ENCODE measurements around the gene ZFAND3. TPM values are rescaled to one million over a fixed set of nuclear protein-coding genes. Genes with fewer than 3 reads are reported as not detected.

Gene ZFAND3
- polyA plus RNA-seq, 1 donor (not counting 4 experiments of a cell fraction or from before 2014, with no cell fraction given) = 19.6 TPM

- Histone ChIP-seq H3K36me3 (ENCODE audit: control insufficient read depth in 2 of 2, extremely low read depth in 1 of 2, insufficient read depth in 2 of 2, low read length in 2 of 2) (no peaks in the 10 kb centered on the region), H3K9me3 (ENCODE audit: control insufficient read depth, low read depth, low read length) (no peaks in the 10 kb centered on the region), H3K9ac (ENCODE audit: control insufficient read depth, extremely low read depth, insufficient read depth, low read length) (no peak overlapping the region), H3K4me2 (ENCODE audit: control insufficient read depth, extremely low read depth, insufficient read depth, low read depth, low read length) (no peak overlapping the region), H3K27me3 (ENCODE audit: control insufficient read depth, extremely low read depth, insufficient read depth, low read length) (no peaks in the 10 kb centered on the region), H3K79me2 (ENCODE audit: control insufficient read depth, insufficient read depth, low read length) (no peaks in the 10 kb centered on the region), H3K4me3 (ENCODE audit: control insufficient read depth in 2 of 3, extremely low read depth in 1 of 3, insufficient read depth in 2 of 3, low read depth in 1 of 3, low read length in 3 of 3) (no peak overlapping the region), H4K20me1 (ENCODE audit: control insufficient read depth, extremely low read depth, insufficient read depth, low read length) (no peaks in the 10 kb centered on the region), H2AFZ (ENCODE audit: control insufficient read depth, low read length) (no peak overlapping the region), H3K9me1 (ENCODE audit: control insufficient read depth, extremely low read depth, insufficient read depth, low read length) (no peaks in the 10 kb centered on the region), H3K4me1 (ENCODE audit: control insufficient read depth, extremely low read depth, insufficient read depth, low read length) (no peaks in the 10 kb centered on the region), H3K27ac (ENCODE audit: control insufficient read depth, insufficient read depth, low read length) (no peak overlapping the region)
- DNase-seq (ENCODE audit: low read depth, low spot score) (no peak), FAIRE-seq (no peak)
- TF ChIP-seq CTCF (optimal IDR thresholded peaks at IDR 0.05 in 1 of 3, IDR thresholded peaks at IDR 0.05 in 1 of 3, conservative IDR thresholded peaks at IDR 0.05 in 1 of 3; ENCODE audit: extremely low read depth in 1 of 3, insufficient read depth in 2 of 3, low read length in 3 of 3) (no peak), EZH2 (IDR thresholded peaks at IDR 0.05; ENCODE audit: low read length) (no peak)
- dilution Hi-C loops (cut with MboI; ENCODE audit: extremely low pct_ligation_motif_present, low sequenced_read_pairs) = no loop called here
Measured at GRCh38 chr6:38168699-38169098, 349.2 kb downstream of the ZFAND3 start.

- Histone ChIP-seq H4K20me1 (ENCODE audit: control insufficient read depth, extremely low read depth, insufficient read depth, low read length) (no peaks in the 10 kb centered on the region), H3K36me3 (ENCODE audit: control insufficient read depth in 2 of 2, extremely low read depth in 1 of 2, insufficient read depth in 2 of 2, low read length in 2 of 2) (no peaks in the 10 kb centered on the region), H3K79me2 (ENCODE audit: control insufficient read depth, insufficient read depth, low read length) (no peaks in the 10 kb centered on the region), H3K4me2 (ENCODE audit: control insufficient read depth, extremely low read depth, insufficient read depth, low read depth, low read length) (no peak overlapping the region), H3K27me3 (ENCODE audit: control insufficient read depth, extremely low read depth, insufficient read depth, low read length) (no peaks in the 10 kb centered on the region), H3K4me1 (ENCODE audit: control insufficient read depth, extremely low read depth, insufficient read depth, low read length) (no peaks in the 10 kb centered on the region), H2AFZ (ENCODE audit: control insufficient read depth, low read length) (no peak overlapping the region), H3K27ac (ENCODE audit: control insufficient read depth, insufficient read depth, low read length) (no peak overlapping the region), H3K9me3 (ENCODE audit: control insufficient read depth, low read depth, low read length) (no peaks in the 10 kb centered on the region), H3K4me3 (ENCODE audit: control insufficient read depth in 2 of 3, extremely low read depth in 1 of 3, insufficient read depth in 2 of 3, low read depth in 1 of 3, low read length in 3 of 3) (no peak overlapping the region), H3K9ac (ENCODE audit: control insufficient read depth, extremely low read depth, insufficient read depth, low read length) (no peak overlapping the region), H3K9me1 (ENCODE audit: control insufficient read depth, extremely low read depth, insufficient read depth, low read length) (no peaks in the 10 kb centered on the region)
- no peak for TF ChIP-seq CTCF (optimal IDR thresholded peaks at IDR 0.05 in 1 of 3, IDR thresholded peaks at IDR 0.05 in 1 of 3, conservative IDR thresholded peaks at IDR 0.05 in 1 of 3; ENCODE audit: extremely low read depth in 1 of 3, insufficient read depth in 2 of 3, low read length in 3 of 3)
- no peak for TF ChIP-seq EZH2 (IDR thresholded peaks at IDR 0.05; ENCODE audit: low read length)
- DNase-seq (ENCODE audit: low read depth, low spot score) = no peak
- no peak for FAIRE-seq
- dilution Hi-C loops (cut with MboI; ENCODE audit: extremely low pct_ligation_motif_present, low sequenced_read_pairs) = no loop called here
Measured at GRCh38 chr6:38169221-38169976, 349.9 kb downstream of the ZFAND3 start.

Measured in keratinocyte (primary cell).